HG03103 (cell line): Measurements from ENCODE around the gene PPP2R5C.

Experiments used
- ATAC-seq: cut with Tn5 transposase; IDR thresholded peaks from one replicate; pipeline ENCODE4 v1.9.1; 2021; ENCODE audit warnings: low read depth; ENCODE audit not compliant: unreplicated experiment

Gene PPP2R5C

DNA sequence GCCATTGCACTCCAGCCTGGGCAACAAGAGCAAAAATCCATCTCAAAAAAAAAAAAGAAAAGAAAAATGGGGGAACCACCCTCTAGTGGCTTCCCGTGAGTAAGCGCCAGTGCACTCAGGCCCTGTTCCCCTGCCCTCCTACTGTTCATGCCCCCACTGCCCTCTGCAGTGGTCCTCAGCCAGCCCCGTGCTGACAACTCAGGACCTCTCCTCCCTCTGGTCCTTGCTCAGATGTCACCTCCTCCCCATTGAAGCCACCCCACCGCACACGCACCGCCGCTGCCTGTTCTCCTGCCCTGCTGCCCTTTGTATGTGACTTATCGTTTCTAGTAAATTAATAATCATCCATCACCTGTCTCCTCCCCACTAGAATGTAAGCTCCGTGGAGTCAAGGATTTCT is 144.1 kb downstream of the PPP2R5C start:
- ATAC-seq, result no peak

DNA sequence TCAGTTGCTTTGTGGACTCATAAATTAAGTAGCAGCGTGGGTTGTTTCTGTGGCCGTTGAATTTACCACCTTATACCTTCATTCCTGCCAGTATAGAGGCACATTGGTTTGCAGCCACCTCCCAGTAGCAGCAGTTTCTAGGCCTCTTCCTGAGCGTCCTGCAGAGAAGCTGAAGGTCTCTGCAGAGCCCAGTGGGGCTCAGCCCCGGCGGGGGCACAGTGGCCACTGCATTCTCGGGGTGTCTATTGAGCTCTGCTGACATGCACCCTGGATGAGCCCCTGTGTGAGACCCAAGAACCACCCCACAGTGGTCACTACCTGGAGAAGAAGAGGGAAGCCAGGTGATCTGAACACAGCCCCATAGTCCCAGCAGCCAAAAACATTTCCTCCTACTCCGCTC is 145.1 kb downstream of the PPP2R5C start:
- ATAC-seq, result no peak

DNA sequence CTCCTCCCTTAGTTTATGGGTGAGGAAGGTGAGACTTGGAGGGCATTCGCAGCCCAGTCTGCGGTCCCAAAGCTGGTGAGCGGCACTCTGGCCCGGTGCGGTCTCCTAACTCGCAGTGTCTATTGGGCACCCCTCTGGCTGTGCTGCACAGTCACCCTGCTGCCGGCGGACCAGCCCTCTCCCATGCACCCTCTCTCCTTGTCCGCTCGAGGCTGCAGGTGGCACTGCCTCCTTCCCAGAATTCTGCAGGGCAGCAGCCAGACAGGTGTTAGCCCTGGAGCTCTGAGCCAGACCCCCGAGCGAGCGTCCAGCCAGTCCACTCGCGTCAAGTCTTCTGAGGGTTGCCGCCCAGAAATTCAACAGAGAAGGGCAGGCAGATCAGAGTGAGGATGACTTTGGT is 146.1 kb downstream of the PPP2R5C start:
- ATAC-seq, result no peak

DNA sequence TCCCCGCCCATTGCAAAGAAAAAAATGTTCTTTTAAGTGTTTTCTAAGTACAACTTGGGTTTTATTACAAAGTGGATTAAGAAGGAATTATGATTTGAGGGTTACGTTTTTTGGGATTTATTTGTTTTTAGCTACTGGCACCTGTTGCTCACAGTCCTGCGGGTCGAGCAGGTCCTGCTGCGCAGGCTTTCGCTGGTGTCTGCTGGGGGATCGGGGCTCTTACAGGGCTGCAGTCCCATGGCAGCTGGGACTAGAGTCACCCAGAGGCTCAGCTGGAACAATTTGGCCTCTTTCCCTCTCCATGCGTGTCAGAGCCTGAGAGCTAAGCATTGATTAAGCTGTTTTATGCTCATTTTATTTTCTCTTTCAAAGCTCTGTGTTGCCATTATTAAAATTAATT is 147.3 kb downstream of the PPP2R5C start:
- ATAC-seq, result no peak

DNA sequence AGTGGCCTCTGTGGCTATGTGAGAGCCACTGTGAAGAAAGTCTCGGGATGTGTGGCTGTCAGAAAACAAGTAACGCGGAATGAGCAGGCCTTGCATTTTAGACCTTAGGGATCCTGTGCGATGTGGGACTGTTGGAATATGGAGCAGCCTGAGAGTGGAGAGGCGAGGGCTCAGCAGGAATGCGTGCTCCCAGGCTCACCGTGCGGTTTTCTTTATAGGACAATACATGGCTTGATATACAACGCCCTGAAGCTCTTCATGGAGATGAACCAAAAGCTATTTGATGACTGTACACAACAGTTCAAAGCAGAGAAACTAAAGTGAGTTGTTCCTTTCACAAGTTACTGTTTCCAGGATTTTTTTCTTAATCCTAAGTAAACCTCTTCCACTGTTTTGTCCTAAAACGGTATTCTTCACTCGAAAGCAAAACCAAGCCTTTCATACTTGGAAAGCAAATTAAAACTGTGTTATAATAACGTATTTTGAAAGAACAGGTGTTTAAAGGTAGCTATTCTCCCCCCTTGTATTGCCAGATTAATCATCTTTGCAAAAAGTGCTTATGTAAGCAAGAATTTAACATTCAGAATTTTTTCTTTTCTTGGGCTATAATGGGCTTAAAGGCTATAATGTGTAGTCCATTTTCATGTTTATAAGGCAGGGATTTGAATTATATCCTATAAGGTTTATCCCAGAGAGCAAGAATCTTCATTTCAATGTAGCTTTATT is 148.0 kb downstream of the PPP2R5C start:
- ATAC-seq, result no peak

DNA sequence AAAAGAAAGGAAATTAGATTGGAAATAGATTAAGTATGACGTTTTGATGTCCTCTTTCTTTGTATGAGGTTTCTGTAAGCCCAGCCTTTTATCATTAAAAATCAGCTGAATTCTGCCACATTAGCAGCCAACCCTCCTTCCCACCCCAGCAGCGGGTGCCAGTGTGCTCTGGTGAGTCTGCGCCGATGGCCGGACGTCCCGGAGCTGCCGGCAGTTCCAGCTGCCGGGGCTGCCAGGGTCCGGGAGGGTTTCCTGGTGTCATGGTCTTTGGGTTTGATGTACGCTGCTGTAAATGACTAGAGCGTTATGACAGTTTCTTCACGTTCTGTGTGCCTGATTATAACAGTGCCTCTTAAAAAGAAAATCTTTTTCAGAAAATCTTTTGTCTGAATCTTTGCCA is 151.3 kb downstream of the PPP2R5C start:
- no peak for ATAC-seq

DNA sequence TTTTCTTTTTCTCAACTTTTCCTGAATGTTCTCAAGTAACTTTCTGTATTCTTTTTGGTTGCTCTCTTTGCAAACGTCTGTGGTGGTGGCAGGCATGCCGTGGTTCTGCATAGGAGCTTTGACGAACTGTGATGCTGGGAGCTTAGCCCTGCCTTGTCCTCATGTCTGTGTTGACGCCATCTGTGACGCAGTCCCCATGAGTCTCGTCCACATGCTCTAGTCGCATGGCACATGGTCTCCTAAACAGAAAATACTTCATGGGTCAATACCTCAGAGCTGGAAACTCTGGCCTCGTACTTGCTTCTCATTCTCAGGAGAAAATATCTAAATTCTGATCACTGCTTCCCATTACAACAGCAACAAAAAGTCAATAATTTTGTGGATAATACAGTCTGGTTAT is 152.6 kb downstream of the PPP2R5C start:
- ATAC-seq, result no peak

DNA sequence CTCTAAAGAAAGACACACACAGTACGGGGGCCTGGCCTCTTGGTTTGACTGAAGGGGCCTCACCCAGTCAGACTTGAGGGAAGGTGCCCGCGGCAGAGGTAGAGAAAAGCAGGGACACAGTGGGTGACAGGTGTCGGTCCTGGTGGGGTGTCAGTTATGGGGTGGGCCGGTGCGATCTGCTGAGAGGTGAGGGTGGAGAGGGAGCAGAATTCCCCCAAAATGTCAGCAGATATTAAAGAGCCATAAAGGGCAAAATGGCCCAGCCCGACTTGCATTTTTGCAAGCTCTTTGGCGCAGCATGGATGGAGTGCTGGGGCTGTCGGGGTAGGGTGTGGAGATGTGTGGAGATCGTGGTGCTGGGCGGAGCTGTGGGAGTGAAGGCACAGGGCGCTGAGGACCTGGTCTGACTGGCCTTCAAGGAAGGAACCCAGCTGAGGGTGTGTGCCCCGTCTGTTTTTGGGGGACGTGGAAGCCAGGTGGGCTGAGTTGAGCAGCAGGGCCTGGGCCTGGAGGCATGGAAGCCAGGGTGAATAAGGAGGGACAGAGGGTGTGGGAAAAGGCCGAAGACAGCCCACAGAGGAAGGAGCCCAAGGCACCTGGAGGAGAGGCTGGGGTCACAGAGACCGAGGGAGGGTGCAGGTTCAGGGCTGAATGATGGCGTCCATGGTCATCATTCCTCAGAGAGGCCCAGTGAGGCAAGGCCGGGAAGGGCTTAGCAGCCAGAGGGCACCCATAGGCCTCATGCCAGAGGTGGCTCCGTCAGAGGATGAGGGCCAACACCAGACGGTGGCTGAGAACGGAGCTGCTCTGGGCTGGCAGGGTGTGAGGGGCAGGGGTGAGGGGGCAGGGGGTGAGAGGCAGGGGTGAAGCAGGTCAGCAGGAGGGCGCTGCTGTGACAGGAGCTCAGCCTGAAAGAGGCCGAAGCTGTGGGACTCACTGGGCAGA is 154.6 kb downstream of the PPP2R5C start:
- no peak for ATAC-seq

DNA sequence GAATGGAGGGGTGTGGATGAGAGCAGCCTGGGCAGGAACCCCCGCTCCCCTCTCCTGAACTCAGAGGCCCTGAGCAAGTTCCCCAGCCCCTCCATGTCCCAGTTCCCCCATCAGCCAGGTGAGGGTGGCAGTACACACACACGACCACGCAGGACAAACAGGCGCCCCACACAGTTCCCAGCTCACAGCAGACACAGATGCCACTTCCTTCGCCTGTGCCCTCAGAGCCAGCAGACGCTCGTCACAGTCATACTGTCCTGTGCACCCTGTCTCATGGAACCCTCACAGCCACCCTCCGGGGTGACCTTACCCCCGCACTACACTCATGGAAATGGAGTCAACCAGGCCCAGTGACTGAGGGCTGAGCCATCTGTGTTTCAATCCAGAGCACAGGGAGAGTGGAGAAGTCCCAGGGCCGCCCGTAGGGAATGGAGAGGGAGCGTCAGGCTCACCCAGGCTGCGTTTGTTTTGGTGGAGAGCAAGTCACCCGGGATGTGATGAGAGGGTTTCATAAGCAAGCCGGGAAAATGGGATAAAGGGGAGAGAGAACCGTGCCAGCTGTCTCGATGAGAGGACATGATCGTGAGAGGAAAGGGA is 155.4 kb downstream of the PPP2R5C start:
- ATAC-seq, result no peak

DNA sequence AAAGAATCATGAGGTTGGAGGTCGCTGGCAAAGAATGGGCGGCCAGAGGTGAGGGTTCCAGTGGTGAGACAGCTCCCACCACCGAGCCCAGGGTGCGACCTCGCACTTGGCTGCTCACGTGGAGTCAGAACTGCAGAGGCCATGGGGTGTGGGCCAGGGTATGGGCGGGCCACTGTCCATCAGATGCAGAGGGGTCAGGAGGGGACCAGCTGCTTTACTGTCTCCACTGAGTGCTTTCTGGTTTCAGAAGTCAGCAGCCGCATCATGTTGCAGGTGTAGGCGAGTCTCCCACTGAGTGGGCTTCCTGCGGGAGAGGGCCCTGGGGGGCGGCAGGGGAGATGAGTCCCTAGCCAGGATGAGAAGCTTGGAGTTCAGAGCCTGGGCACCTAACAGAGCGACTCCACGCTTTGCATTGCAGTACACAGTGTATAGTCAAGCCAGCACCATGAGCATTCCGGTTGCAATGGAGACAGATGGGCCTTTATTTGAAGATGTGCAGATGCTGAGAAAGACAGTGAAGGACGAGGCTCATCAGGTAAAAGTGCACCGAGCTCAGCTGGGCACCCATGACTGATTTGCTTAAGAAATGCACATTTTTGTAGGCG is 156.0 kb downstream of the PPP2R5C start:
- ATAC-seq, result no peak

DNA sequence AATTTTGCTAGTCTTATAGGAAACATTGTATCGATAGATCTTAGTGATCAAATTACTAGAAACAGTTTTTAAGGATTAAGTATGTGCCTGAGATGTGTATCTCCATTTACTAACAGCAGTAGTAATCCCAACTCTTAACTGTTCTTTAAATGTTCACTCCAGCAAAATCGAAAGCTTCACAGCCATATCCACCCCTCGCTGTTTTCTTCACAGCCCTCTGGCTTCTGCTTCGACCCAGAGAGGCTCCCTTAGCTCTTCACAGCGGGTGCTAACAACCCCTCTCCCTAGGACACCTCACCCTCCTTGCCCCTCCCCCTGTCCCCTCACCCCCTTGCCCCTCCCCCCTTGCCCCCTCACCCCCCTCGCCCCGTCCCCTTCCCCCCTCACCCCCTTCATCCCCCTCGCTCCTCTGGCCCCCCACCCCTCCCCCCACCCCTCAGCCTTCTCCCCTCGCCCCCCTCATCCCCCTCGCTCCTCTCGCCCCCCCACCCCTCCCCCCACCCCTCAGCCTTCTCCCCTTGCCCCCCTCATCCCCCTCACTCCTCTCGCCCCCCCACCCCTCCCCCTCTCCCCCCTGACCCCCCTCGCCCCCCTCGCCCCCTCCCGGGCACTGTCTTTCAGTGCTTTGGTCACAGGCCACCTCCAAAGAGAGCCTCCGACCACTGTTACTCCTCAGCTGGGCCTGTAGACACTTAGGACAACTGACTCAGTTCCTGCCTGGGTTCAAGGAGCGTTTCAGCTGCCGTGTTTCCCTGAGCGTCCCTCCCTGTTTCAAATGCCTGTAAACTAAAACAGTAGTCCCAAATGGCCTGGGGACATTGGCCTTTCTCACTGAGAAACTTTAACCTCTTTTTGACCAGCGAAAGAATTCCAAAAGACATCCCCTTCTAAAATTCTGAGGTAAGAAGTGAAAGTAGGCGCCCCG is 156.8 kb downstream of the PPP2R5C start:
- ATAC-seq, result no peak

DNA sequence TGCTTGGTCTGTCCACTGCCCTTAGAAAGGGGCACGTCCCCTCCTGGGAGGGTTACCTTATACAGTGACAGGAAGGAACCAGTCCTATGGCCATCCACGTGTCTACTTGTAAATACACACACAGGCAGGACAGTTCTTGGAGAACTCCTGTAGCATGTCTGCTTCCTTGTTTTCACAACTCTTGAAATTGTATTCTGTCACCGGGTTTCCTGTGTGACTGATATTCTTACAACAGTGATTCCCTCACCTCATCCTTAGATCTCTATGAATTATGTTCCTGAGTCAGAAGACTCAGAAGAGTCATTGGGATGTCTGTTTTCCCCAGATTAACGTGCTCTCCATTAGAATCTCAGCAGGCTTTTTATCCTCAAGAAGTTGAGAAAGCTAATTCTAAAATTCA is 158.8 kb downstream of the PPP2R5C start:
- ATAC-seq, result no peak

DNA sequence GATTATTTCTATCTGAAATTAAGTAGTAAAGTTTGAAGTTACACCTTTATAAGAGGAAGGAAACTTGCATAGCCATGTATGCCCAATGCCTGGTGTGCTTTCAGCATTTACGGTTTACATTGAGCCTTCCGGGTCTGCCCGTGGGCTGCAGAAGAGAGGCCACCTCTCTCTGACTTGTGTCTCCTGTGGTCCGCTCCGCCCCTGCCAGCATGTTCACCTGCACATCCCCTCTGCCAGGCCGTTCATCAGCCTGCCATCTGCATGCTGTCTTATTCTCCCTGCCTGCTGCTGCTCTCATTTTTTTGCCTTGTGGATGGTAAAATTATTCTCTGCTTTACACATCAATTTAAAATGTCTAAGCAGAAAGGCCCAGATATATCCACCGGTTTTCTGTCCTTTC is 161.4 kb downstream of the PPP2R5C start:
- no peak for ATAC-seq

DNA sequence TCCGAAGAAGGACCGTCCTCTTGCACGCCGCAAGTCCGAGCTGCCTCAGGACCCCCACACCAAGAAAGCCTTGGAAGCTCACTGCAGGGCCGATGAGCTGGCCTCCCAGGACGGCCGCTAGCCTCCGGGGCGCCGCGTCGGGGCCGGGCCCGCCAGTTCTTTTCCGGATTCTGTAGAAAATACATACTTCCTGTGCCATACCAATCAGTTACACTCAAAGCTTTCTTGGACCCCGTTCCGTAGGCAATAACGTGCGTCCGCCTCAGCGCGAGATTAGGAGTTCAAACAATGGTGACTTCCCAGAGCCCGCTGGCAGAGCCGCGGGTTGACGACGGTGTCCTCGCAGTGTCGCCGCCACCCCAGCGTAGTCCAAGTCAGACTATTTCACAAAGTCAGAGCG is 163.6 kb downstream of the PPP2R5C start:
- no peak for ATAC-seq

DNA sequence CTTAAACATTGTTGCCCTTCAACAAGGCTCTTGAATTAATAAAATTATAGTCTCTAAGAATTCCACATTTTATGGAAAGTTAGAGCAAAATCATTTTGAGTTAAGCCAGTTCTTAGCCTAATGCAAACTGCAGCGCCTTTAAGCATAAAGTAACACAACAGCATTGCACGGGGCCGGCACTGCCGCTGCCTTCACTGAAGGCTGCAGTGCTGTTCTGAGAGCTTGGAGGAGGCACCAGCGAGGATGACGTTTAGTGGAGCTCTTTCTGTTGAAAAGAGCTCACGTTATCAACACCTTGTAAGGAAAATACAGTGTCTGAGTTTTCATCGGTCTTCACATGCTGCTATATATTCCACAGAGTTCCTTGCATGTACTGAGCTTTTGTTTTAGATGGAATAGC is 164.6 kb downstream of the PPP2R5C start:
- no peak for ATAC-seq

DNA sequence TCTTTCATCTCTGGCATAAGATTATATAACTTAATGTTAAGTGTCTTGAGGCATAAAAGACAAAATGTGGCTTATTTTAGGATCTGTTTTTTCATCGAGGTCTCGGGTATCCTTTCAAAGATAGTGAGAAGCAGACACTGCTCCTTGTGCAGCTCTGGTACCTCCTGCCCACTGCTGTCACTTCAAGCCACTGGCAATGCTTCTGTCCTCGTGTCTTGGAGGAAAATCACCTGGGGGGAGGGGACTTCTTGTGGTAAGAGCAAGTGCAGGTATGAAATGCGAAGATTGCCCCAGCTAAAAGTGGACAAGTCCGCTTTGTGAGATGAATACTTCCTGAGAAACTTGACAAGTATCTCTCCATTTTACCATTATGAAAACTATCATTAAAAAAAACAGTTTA is 165.1 kb downstream of the PPP2R5C start:
- ATAC-seq, result no peak

DNA sequence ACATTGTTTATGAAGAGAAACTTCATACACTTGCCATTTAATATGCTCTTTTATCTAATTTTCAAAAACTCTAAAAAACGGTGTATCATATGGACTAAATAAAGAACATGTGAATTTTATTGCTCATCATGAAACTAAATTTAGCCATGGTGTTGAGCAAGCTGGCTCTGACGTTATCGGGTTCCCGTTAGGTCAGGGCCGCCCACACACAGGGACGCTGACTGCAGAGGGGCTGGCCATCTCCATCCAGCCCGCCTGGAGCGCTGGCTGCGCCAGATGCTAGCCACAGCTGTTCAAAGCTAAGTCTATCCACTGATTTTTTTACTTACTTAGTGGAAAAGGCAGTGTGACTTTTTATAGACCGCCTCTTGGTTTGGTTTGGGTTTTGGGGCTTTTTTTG is 166.3 kb downstream of the PPP2R5C start:
- ATAC-seq, result no peak

DNA sequence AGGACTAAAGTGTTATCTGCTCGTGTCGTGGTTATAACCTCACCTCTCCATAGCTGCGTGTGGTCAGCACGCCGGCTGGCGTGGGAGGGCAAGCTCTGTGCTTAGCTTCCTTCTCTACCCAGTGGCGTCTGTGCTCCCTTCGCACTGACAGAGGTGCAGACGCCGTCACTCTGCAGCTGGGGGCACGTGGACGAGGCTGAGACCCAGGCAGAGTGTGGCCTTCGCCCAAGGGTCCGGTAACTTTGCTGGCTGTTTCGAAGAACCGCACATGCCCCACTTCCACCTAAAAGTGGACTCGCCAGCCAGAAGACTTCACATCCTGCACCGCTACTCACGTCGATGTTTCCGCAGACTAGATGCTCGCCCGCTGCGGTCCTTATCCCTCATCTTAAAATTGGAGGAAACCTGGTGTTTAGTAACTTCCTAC is 166.9 kb downstream of the PPP2R5C start:
- ATAC-seq, result no peak

DNA sequence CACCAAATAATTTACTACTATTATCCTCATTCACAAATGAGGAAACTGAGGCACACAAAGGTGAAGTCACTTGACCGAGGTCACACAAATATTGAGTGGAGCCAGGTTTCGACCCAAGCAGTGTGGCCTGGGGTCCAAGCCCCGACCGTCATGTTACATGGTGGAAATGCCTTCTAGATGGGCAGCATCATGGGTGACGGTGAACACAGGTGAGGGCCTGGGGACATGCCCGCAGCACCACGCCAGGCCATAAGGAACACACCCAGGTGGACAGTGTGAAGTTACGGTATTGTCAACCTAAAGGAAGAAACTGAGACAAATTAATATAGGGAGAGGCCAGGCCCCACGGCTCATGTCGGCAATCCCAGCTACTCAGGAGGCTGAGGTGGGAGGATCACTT is 167.6 kb downstream of the PPP2R5C start:
- no peak for ATAC-seq

DNA sequence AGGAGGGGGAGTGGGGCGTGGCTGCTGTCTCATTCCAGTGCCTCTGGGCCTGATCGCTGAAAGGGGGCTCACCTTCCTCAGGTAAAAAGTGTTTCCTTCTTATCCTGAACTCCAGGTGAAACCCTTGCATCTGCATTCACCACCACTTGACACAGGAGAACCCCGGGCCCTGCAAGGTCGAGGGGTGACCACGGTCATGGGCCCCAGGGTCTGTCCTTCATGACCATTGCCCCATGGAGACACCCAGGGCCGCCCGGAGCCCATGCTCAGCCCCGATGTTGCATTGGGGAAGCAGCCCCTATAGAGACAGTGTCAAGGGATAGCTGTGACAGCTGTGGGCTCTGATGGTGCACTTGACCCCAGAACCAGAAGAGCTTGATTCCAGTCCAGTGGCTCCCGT is 168.4 kb downstream of the PPP2R5C start:
- no peak for ATAC-seq
